ENCODE measurements around the gene CYP24A1. TPM values are rescaled to one million over a fixed set of nuclear protein-coding genes. Genes with fewer than 3 reads are reported as not detected.

CYP24A1 gene
- total and polyA plus RNA-seq, 2 of the 8 experiments (the other 6 are each of a cell fraction or from before 2014, with no cell fraction given) = not detected

DNA sequence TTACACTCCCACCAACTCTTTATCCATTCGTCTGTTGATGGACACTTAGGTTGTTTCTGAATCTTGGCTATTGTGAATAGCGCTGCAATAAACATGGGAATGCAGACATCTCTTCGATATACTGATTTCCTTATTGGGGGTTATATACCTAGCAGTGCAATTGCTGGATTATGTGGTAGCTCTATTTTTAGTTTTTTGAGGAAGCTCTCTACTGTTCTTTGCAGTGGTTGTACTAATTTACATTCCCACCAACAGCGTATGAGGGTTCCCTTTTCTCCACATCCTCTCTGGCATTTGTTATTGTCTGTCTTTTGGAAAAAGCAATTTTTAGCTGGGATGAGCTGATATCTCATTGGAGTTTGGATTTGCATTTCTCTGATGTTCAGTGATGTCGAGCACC lies 29.5 kb upstream of the CYP24A1 start (continued):
- TF ChIP-seq, protein P1, sequence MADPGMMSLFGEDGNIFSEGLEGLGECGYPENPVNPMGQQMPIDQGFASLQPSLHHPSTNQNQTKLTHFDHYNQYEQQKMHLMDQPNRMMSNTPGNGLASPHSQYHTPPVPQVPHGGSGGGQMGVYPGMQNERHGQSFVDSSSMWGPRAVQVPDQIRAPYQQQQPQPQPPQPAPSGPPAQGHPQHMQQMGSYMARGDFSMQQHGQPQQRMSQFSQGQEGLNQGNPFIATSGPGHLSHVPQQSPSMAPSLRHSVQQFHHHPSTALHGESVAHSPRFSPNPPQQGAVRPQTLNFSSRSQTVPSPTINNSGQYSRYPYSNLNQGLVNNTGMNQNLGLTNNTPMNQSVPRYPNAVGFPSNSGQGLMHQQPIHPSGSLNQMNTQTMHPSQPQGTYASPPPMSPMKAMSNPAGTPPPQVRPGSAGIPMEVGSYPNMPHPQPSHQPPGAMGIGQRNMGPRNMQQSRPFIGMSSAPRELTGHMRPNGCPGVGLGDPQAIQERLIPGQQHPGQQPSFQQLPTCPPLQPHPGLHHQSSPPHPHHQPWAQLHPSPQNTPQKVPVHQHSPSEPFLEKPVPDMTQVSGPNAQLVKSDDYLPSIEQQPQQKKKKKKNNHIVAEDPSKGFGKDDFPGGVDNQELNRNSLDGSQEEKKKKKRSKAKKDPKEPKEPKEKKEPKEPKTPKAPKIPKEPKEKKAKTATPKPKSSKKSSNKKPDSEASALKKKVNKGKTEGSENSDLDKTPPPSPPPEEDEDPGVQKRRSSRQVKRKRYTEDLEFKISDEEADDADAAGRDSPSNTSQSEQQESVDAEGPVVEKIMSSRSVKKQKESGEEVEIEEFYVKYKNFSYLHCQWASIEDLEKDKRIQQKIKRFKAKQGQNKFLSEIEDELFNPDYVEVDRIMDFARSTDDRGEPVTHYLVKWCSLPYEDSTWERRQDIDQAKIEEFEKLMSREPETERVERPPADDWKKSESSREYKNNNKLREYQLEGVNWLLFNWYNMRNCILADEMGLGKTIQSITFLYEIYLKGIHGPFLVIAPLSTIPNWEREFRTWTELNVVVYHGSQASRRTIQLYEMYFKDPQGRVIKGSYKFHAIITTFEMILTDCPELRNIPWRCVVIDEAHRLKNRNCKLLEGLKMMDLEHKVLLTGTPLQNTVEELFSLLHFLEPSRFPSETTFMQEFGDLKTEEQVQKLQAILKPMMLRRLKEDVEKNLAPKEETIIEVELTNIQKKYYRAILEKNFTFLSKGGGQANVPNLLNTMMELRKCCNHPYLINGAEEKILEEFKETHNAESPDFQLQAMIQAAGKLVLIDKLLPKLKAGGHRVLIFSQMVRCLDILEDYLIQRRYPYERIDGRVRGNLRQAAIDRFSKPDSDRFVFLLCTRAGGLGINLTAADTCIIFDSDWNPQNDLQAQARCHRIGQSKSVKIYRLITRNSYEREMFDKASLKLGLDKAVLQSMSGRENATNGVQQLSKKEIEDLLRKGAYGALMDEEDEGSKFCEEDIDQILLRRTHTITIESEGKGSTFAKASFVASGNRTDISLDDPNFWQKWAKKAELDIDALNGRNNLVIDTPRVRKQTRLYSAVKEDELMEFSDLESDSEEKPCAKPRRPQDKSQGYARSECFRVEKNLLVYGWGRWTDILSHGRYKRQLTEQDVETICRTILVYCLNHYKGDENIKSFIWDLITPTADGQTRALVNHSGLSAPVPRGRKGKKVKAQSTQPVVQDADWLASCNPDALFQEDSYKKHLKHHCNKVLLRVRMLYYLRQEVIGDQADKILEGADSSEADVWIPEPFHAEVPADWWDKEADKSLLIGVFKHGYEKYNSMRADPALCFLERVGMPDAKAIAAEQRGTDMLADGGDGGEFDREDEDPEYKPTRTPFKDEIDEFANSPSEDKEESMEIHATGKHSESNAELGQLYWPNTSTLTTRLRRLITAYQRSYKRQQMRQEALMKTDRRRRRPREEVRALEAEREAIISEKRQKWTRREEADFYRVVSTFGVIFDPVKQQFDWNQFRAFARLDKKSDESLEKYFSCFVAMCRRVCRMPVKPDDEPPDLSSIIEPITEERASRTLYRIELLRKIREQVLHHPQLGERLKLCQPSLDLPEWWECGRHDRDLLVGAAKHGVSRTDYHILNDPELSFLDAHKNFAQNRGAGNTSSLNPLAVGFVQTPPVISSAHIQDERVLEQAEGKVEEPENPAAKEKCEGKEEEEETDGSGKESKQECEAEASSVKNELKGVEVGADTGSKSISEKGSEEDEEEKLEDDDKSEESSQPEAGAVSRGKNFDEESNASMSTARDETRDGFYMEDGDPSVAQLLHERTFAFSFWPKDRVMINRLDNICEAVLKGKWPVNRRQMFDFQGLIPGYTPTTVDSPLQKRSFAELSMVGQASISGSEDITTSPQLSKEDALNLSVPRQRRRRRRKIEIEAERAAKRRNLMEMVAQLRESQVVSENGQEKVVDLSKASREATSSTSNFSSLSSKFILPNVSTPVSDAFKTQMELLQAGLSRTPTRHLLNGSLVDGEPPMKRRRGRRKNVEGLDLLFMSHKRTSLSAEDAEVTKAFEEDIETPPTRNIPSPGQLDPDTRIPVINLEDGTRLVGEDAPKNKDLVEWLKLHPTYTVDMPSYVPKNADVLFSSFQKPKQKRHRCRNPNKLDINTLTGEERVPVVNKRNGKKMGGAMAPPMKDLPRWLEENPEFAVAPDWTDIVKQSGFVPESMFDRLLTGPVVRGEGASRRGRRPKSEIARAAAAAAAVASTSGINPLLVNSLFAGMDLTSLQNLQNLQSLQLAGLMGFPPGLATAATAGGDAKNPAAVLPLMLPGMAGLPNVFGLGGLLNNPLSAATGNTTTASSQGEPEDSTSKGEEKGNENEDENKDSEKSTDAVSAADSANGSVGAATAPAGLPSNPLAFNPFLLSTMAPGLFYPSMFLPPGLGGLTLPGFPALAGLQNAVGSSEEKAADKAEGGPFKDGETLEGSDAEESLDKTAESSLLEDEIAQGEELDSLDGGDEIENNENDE (IDR thresholded peaks at IDR 0.05; ENCODE audit: insufficient replicate concordance, low read length) = no peak
